HL-60/S4 treated with phorbol 12-myristate 13-acetate at 8.2 ng/mL for 4 days and 3 days (cell line): ENCODE results near the gene PUM1.
"Not testable (repeated sequence)": the region's sequence is repeated elsewhere in the genome, so short reads cannot be mapped to it uniquely, and the experiment has no call there.

Source experiments
- in situ Hi-C: fragments of 300-500 bp; cut with MboI; formaldehyde crosslinking; loops from 2 replicates; pipeline ENCODE4 v1.15.0; 2022; ENCODE audit warnings: low sequenced_read_pairs

The PUM1 gene

GRCh38 chr1:30968220-30968971 is 97.1 kb downstream of the PUM1 start:
- in situ Hi-C loops: no loop called here

GRCh38 chr1:30966690-30967369 is 98.7 kb downstream of the PUM1 start:
- in situ Hi-C loops: no loop called here

DNA sequence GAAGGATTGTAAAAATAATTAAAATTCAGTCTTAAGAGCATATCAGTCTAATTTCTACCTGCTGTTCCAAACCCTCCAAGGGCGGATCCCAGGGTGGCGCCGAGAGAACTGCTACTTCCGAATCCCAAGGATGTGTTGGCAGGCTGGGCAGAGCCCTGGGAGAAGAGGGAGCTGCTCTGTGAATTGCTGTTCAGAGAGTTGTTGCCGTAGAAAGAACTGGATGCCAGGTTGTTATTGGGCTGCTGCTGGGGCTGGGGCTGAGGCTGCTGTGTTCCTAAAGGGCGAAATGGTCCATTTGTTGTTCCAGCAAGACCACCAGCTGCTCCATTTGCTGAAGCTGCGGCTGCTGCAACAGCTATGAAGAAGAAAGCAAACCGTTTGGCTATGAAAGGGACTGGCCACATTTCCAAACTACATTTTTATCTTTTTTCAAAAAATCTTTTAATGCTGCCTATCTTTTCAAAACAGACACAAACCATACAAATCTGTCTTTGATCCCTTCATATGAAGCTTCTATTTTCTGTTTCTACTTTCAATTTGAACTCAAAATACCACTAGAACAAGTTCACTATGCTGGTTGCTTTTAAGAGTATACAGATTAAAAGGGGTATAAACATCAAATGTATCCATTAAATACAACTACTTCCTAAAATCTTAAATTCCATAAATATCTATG is 99.5 kb downstream of the PUM1 start:
- in situ Hi-C loops: no loop called here

DNA sequence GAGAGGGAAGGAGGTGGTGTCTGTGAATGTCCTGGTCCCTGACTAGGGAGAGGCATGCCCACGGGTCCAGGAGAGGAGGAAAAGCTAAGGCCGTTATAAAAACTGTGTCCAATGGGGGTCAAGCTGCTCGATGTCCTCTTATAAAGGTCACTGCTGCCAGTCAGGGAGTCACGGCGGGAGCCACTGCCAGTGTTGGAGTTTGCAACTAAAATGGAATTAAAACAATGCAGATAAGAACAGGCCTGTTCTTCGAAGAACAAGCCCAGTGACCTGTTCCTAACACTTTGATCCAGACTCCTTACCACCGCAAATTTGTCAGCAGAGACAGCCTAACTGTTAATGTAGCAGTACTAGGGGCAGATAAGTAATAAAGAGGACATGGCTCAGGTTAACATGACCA is 100.8 kb downstream of the PUM1 start:
- in situ Hi-C loops: no loop called here

GRCh38 chr1:30962609-30963508 is 102.7 kb downstream of the PUM1 start:
- in situ Hi-C loops: no loop called here

GRCh38 chr1:30957560-30958222 is 107.8 kb downstream of the PUM1 start:
- in situ Hi-C loops: no loop called here

DNA sequence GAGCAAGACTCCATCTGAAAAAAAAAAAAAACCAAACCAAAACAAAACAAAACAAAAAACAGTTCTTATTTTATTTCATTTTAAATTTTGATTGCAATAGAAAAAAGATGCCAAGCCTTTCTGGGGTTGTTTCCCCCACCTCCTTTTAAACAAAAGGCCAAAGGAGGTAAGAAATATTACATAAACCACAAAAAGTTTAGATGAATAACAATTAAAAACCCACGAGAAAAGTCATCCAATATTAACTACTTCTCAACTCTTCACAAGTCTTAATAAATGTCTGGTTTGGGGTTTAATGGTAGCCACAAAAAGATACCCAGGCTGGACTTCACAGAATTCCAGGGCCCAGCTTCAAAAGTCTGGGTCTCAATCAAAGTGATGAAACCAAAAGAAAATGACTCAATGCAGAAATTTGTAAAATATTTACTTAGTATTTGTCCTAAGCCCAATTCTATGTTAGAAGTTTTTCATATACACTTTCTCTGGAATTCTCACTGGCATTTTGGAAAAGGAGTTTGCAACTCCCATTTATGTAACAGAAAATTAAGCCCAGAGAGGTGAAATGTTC is 110.0 kb downstream of the PUM1 start:
- in situ Hi-C loops: no loop called here

GRCh38 chr1:30953685-30954084 is 111.8 kb downstream of the PUM1 start:
- in situ Hi-C loops: no loop called here

- in situ Hi-C loops: no loop called here
Observed at GRCh38 chr1:30952098-30952497, 113.4 kb downstream of the PUM1 start.

GRCh38 chr1:30950700-30951099 is 114.8 kb downstream of the PUM1 start:
- in situ Hi-C loops: no loop called here

GRCh38 chr1:30950053-30950452 is 115.5 kb downstream of the PUM1 start:
- in situ Hi-C loops: no loop called here

DNA sequence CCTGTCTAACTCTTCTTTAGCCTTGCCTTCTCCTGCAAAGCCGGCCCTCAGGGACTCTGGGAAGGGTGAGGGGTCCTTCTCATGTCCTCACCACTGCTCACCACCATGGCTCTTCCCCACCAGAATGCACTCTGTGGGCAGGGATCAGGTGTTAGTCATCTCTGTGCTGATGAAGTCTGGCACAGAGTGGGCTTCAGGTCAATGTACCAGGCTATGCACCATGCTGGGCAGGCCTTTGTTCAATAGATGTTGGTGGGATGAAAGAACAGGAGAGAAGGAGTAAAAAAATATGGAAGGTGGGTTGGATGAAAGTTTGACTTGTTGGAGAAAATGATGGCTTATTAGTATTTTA is 116.1 kb downstream of the PUM1 start:
- in situ Hi-C loops: not testable (repeated sequence)

GRCh38 chr1:30948813-30949486 is 116.6 kb downstream of the PUM1 start:
- in situ Hi-C loops: not testable (repeated sequence)

DNA sequence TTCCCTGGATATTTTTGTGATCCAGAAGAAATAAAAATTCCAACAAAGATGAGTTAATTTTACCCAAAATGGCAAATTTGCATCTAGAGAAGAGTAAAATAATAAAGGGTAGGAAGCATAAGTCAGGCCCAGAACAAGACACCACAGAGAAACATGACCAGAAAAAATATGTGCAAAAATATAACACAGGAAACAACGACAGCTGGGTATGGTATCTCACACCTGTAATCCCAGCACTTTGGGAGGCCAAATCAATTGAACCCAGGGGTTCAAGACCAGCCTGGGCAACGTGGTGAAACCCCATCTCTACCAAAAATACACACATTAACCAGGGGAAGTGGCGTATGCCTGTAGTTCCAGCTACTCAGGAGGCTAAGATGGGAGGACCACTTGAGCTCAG is 117.2 kb downstream of the PUM1 start:
- in situ Hi-C loops: no loop called here

DNA sequence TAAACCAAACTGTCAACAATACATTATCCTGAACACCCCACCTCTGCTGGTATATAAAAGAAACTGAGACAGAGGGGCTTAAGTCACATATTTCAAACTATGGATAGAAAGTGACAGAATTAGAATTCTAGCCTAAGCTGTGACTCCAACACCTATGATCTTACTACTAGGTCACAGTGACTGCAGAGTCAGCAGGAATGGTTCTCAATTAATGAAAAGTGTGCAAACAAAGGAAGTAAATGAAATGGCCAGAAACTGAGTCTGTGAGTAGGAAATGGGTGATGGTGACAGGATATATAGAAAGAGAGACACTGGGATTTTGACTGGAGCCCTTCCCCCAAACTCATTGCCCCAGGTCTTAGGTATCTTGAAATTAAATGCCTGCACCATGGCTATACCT is 118.3 kb downstream of the PUM1 start:
- in situ Hi-C loops: no loop called here

- in situ Hi-C loops: no loop called here
Observed at GRCh38 chr1:30942326-30942963, 123.1 kb downstream of the PUM1 start.

DNA sequence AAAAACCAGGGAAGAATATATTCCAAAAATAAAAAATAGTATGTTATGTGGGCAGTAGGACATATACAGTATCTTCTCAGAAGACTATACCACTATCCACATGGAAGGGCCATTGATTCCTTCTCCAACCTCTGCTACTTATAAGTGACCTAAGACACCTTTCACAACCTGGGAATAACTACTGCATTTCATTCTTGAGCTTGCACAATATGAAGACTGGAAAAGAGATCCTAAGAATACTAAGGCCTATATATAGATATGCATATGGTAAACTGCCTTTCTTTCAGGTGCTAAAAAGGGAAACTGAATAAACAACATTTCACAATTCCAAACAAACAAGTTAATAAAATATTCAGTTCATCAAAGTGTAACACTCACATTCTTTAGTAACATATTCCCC is 125.0 kb downstream of the PUM1 start:
- in situ Hi-C loops: no loop called here

DNA sequence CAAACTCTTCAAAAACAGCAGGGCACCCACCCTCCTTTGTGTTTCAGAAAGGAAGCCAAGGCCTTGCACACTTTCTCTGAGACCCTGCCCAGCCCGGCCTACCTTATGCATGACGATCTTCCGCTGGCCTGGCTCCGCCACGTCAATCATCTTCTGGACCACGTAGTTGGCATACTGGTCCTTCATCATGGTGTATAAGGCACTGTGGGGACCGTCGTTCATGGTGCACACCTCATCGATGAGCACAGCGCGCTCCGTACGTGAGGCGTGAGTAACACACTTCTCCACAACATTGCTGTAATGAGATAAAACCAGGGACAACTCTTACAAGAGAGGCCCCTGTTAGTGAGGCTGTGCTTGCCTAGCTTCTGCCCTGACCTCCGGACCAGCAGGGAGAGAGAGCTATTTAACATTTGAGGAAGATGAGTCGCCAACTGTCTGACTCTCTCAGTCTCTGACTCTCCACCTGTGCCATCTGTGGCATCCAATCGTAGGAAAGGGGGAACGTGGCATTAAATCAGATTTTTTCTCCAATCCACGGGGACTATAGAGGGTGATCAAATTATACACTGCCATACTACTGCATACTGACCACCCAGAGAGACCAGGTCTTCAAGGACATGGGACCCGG is 128.9 kb downstream of the PUM1 start:
- in situ Hi-C loops: no loop called here

DNA sequence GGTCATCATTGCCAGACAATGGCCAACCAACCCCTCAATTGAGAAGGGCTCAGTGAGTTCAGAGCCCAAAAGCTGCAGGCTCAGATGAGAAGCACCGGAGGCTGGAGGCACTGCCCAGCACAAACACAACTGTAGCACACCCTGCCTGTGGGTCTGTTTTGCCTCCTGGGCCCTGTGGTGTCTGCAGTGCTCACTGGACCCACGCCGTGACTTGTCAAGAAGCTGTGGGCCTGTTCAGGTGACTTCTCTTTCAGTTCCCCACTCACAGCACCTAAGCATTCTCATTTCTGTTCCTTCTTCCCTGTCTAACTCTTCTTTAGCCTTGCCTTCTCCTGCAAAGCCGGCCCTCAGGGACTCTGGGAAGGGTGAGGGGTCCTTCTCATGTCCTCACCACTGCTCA is 129.8 kb downstream of the PUM1 start:
- in situ Hi-C loops: not testable (repeated sequence)
